Left lung (tissue), 10 donors: Measurements from ENCODE around the gene SPOCK1. TPM values are rescaled to one million over a fixed set of nuclear protein-coding genes. Genes with fewer than 3 reads are reported as not detected.
A peak's percentile ranks its signal among the peaks of the same experiment; 100 is the strongest.

ENCODE experiments used
- ATAC-seq: fragments of 200-7000 bp; cut with Tn5 transposase; one replicate; pipeline ENCODE4 v1.9.1; 2020; ENCODE audit warnings: moderate library complexity
- DNase-seq, 4 donors: peaks; one replicate each; pipeline ENCODE4 v3.0.0-alpha.2; 2013 to 2020
- H3K27ac ChIP-seq, 2 donors: fragments of 200-600 bp; sonication (generic) in 1 of 2; one replicate each; pipeline versions ENCODE4 v1.5.0 to v1.8.0; 2020 to 2021
- H3K27me3 ChIP-seq, 2 donors: fragments of 200-600 bp; sonication (generic) in 1 of 2; one replicate each; pipeline versions ENCODE4 v1.5.0 to v1.8.0; 2020 to 2021
- H3K36me3 ChIP-seq, 2 donors: fragments of 200-600 bp; sonication (generic) in 1 of 2; one replicate each; pipeline versions ENCODE4 v1.5.0 to v1.8.0; 2020 to 2021
- H3K4me1 ChIP-seq, 2 donors: fragments of 200-600 bp; one replicate each; pipeline ENCODE4 v1.8.0; 2021
- H3K4me3 ChIP-seq, 2 donors: fragments of 200-600 bp; sonication (generic) in 1 of 2; one replicate each; pipeline versions ENCODE4 v1.5.0 to v1.8.0; 2020 to 2021; ENCODE audit warnings: mild to moderate bottlenecking in 1 of 2
- H3K9me3 ChIP-seq, 2 donors: fragments of 200-600 bp; sonication (generic) in 1 of 2; one replicate each; pipeline versions ENCODE4 v1.5.0 to v1.8.0; 2020 to 2021
- intact Hi-C, 2 donors: fragments of 100-400 bp; cut with DNase I; formaldehyde crosslinking; loops; one replicate each; pipeline versions ENCODE4 v1.11.2 to v1.14.2; 2022
- polyA plus RNA-seq, 6 donors: library from polyadenylated mRNA; unstranded; fragments of 120-200 nt; gene quantifications; one replicate each; pipeline ENCODE4 v1.2.1, GENCODE V29; 2013; ENCODE audit not compliant: insufficient read length in 6 of 6
- total RNA-seq, 2 donors: library from RNA; stranded (reverse); fragmentation: NEBNext Ultra II Directional; extraction: Animal tissue kit (Norgen Biotek cat#: 25700); gene quantifications; one replicate each; pipeline ENCODE4 v1.2.1, GENCODE V29; 2021
- TF ChIP-seq, protein P1 (sequence below), 2 donors: fragments of 200-600 bp; sonication (generic) in 1 of 2; IDR thresholded peaks; one replicate each; pipeline versions ENCODE4 v1.5.0 to v1.8.0; 2021; ENCODE audit warnings: antibody characterized with exemption in 2 of 2
- donor health status: DM: no; HTN: yes; CAD: no.
- donor health status: DM: no; HTN: no; CAD: no.

The SPOCK1 gene
- total and polyA plus RNA-seq, 8 donors = 0.43 to 7.6 (median 0.73) TPM

DNA sequence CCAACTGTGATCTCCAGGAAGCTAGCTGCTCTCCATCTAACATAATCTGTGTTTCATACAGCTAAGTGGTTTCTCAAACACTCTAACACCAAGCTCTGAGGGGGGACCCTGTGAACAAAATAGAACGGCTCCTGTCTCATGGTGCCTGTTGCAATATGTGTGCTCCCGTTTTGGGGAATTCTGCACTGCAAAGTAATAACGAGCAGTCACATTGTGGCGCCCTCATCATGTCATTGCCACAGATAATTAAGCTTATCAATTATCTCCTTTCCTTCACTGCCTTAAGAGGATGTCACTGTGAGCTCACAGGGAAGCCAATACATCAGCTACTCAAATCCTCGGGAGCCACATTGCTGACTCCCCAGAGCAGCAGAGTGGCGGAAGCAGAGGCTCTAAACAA is 416.2 kb downstream of the SPOCK1 start:
- H3K27ac ChIP-seq = no peak overlapping the region
- DNase-seq = no peak
- H3K9me3 ChIP-seq = no peaks in the 10 kb centered on the region
- intact Hi-C loops = no loop called here
- H3K4me1 ChIP-seq = no peaks in the 10 kb centered on the region
- H3K4me3 ChIP-seq = no peak overlapping the region
- H3K27me3 ChIP-seq = peaks cover 0 to 25% of the 10 kb centered on the region in 2 donors
- TF ChIP-seq, protein P1, sequence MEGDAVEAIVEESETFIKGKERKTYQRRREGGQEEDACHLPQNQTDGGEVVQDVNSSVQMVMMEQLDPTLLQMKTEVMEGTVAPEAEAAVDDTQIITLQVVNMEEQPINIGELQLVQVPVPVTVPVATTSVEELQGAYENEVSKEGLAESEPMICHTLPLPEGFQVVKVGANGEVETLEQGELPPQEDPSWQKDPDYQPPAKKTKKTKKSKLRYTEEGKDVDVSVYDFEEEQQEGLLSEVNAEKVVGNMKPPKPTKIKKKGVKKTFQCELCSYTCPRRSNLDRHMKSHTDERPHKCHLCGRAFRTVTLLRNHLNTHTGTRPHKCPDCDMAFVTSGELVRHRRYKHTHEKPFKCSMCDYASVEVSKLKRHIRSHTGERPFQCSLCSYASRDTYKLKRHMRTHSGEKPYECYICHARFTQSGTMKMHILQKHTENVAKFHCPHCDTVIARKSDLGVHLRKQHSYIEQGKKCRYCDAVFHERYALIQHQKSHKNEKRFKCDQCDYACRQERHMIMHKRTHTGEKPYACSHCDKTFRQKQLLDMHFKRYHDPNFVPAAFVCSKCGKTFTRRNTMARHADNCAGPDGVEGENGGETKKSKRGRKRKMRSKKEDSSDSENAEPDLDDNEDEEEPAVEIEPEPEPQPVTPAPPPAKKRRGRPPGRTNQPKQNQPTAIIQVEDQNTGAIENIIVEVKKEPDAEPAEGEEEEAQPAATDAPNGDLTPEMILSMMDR (IDR thresholded peaks at IDR 0.05) = no peak
- H3K36me3 ChIP-seq = no peaks in the 10 kb centered on the region
- ATAC-seq = no peak

DNA sequence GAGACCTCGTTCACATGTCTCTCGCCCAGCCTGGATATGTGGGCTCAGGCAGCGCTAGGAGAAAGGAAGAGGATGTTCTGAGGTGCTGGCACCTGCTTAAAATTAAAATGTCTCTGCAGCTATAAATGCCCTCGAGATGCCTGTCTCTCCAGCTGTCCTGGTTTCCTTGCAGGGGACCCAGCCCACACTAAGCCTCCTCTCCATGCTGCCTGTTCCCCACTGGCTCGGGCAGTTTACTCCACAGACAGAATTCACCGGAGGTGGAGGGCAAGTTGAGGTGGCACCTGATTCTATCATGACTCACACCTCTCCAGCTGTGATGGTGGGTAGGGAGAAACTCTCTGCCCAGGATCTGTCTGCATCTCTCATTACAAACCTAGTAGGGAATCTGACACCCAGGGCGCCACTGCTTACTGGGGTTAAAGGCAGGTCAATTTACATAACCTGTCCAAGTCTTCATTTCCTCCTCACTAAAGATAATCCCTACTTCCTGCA is 420.9 kb downstream of the SPOCK1 start:
- intact Hi-C loops = no loop called here
- no peak overlapping the region for H3K4me3 ChIP-seq
- TF ChIP-seq, protein P1 (IDR thresholded peaks at IDR 0.05) = no peak

DNA sequence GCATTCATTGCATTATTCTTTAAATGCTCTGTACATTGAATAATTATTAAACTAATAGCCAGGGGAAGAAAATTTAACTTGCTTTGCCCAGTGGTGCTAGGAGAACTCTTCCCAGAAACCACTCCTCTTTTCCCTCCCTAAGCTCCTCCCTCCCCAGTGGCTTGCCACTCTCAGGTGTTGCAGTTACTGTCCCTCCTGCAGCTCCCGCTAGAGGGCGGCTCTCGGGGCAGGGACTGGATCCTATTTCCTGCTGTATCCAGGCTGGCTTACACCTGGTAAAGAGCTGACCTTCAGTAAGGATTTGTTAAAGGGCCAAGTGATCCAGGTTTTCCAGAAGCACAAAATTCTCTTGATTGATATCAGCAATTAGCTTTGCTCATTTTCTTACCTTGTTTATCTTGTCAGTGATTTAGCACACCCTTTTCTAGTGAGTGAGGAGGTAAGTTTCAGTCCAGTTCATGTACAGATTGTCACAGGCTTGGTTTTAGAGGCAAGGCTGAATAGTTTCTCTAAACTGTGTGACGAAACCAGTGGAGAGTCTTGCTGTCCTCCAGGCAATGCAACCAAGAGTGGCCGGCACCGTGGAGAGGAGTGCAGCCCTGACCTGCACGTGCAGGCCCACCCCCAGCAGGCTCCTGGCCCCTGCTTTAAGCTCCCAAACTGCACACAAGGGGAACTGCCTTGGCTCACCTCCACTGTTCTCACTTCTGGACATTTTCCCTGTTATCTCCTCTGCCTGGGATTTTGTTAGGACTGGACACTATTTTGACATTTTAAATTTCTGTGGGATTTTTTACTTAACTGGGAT is 423.8 kb downstream of the SPOCK1 start:
- intact Hi-C loops = no loop called here
- Histone ChIP-seq H3K27ac (no peak overlapping the region), H3K4me1 (no peaks in the 10 kb centered on the region), H3K4me3 (no peak overlapping the region), H3K36me3 (no peaks in the 10 kb centered on the region), H3K27me3 (peaks cover 0 to 4% of the 10 kb centered on the region in 2 donors), H3K9me3 (no peaks in the 10 kb centered on the region)
- DNase-seq (peak in 3 of 4 donors; percentile 44 to 86 (median 59)), ATAC-seq (peak; percentile 97)
- TF ChIP-seq, protein P1 (IDR thresholded peaks at IDR 0.05) = peak; percentile 31 to 48

More for the DNA sequence above, 420.9 kb downstream of the SPOCK1 start:
- no peaks in the 10 kb centered on the region for H3K4me1 ChIP-seq
- no peaks in the 10 kb centered on the region for H3K36me3 ChIP-seq
- DNase-seq = no peak
- H3K27me3 ChIP-seq = peaks cover 0 to 4% of the 10 kb centered on the region in 2 donors
- ATAC-seq = no peak
- H3K9me3 ChIP-seq = no peaks in the 10 kb centered on the region
- H3K27ac ChIP-seq = no peak overlapping the region

DNA sequence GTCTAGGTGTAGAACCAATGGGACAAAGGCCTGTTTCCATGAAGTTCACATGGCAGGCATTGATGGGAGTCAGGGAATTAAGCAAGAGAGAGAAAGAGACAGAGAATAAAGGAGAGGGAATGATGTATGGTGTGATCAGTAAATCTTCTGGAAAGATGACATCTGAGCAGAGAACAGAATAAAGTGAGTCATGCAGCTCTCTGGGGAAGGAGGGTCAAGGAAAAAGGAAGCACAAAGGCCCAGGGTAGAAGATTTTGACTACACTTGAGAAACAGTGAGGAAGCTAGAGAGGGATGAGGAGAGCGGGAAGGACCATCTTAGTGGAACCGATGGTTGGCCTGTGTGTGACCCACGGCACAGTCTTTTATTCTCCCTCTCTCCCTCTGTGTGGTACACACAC is 425.9 kb downstream of the SPOCK1 start:
- DNase-seq = no peak
- H3K36me3 ChIP-seq = no peaks in the 10 kb centered on the region
- TF ChIP-seq, protein P1 (IDR thresholded peaks at IDR 0.05) = no peak
- intact Hi-C loops = no loop called here
- no peaks in the 10 kb centered on the region for H3K9me3 ChIP-seq
- no peak for ATAC-seq
- peaks cover 0 to under 1% of the 10 kb centered on the region in 2 donors for H3K27me3 ChIP-seq
- H3K4me3 ChIP-seq = no peak overlapping the region
- no peaks in the 10 kb centered on the region for H3K4me1 ChIP-seq
- peak overlapping the region in 1 of 2 donors; percentile 46 for H3K27ac ChIP-seq

DNA sequence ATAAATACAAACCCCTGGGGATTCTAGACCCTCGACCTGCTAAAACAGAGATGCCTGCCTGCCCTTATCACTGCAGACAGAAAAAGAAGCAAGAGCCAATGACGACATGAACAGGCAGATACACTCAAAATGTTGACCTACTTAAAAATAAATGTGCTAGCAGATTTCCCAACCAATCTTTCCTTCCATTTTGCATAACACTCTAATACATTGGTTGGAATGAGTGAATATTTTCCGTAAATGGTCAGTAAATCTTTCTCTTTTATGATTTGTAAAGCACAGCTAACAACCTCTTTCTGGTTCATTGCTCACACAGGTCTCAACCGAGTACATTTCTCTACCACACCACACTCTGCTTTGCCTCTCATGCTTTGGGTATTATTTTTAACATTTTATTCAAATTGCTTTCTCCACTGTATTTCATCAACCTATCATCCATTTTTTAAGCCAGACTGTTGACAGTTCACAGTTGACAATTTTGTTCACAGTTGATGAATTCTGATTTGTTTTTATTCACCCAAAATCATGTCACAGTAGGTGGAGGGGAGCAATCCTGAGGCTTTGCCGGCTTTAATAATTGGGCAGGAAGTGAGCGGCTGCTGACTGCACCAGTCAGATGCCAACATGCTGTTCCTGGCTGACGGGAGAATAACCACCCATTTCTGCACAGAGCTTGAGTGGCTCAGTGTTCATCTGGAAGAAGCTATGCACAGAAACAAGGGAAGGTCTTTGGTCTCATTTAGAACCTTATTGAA is 426.6 kb downstream of the SPOCK1 start:
- H3K4me3 ChIP-seq = no peak overlapping the region
- peak overlapping the region in 1 of 2 donors; percentile 46 for H3K27ac ChIP-seq
- TF ChIP-seq, protein P1 (IDR thresholded peaks at IDR 0.05) = no peak
- H3K27me3 ChIP-seq = no peaks in the 10 kb centered on the region
- DNase-seq (peak in 1 of 4 donors; percentile 16), ATAC-seq (peak; percentile 46)
- intact Hi-C loops = no loop called here
- H3K36me3 ChIP-seq = no peaks in the 10 kb centered on the region
- no peaks in the 10 kb centered on the region for H3K9me3 ChIP-seq
- H3K4me1 ChIP-seq = no peaks in the 10 kb centered on the region
